GM12878 (cell line): Measurements from ENCODE around the gene SEC14L1. TPM values are rescaled to one million over a fixed set of nuclear protein-coding genes. Genes with fewer than 3 reads are reported as not detected.
A peak's percentile ranks its signal among the peaks of the same experiment; 100 is the strongest.

Experiments
- ATAC-seq: fragments of 200-7000 bp; cut with Tn5 transposase; 3 replicates; pipeline ENCODE4 v1.9.1; 2020; ENCODE audit warnings: mild to moderate bottlenecking, moderate library complexity
- BruUV-seq: library from RNA; stranded (reverse); fragments of 400-500 nt; replicated peaks from 2 replicates; lab custom pipeline; 2021; lab: Mats Ljungman, UMichigan
- CTCF ChIA-PET: fragments of 300-600 bp; sonication (Branson Sonifier 250); formaldehyde crosslinking; extraction: SDS; loops from one replicate; lab custom pipeline; 2021; ENCODE audit warnings: inconsistent platforms; lab: Yijun Ruan, JAX
- POLR2A ChIA-PET: fragments of 350-600 bp; formaldehyde crosslinking; extraction: SDS; loops from one replicate; lab custom pipeline; 2021; ENCODE audit warnings: inconsistent platforms; lab: Charles Lee
- RAD21 ChIA-PET: fragments of 300-600 bp; sonication (Branson Sonifier 250); formaldehyde crosslinking; loops from one replicate; lab custom pipeline; 2023; ENCODE audit warnings: antibody characterized with exemption; ENCODE audit not compliant: unreplicated experiment; lab: Charles Lee
- SMC1A ChIA-PET: fragments of 300-600 bp; sonication (Branson Sonifier 250); formaldehyde crosslinking; loops from one replicate; lab custom pipeline; 2023; ENCODE audit not compliant: unreplicated experiment, uncharacterized antibody; lab: Charles Lee
- DNase-seq: peaks from one replicate; pipeline ENCODE4 v3.0.0-alpha.2; 2011; ENCODE audit warnings: low read depth, low spot score
- FAIRE-seq: peaks from 3 replicates; lab custom pipeline; 2011; peaks lifted over from hg19 to GRCh38; lab: Jason Lieb, UNC
- H2AFZ ChIP-seq: 2 replicates; pipeline ENCODE4 v1.6.0; 2011; ENCODE audit warnings: low read depth, low read length, control low read depth; ENCODE audit not compliant: control insufficient read depth
- H3K27ac ChIP-seq: 2 replicates; pipeline ENCODE4 v1.5.1; 2011; ENCODE audit warnings: control low read depth; ENCODE audit not compliant: control insufficient read depth, insufficient read depth
- H3K27me3 ChIP-seq, 2 experiments: replicated peaks in 1 of 2; 2 replicates each; pipeline versions ENCODE4 v1.6.0 to v1.6.1; 2011; ENCODE audit warnings: low read length in 1 of 2; ENCODE audit not compliant: control insufficient read depth in 2 of 2, insufficient read depth in 2 of 2
- H3K36me3 ChIP-seq, 2 experiments: 2 replicates each; pipeline ENCODE4 v1.5.1; 2011; ENCODE audit warnings: low read length in 1 of 2; ENCODE audit not compliant: control insufficient read depth in 2 of 2, insufficient read depth in 2 of 2
- H3K4me1 ChIP-seq: 2 replicates; pipeline ENCODE4 v1.6.1; 2011; ENCODE audit warnings: mild to moderate bottlenecking, low read length, moderate library complexity, mixed read lengths; ENCODE audit not compliant: control insufficient read depth, insufficient read depth
- H3K4me2 ChIP-seq: 2 replicates; pipeline ENCODE4 v1.6.0; 2011; ENCODE audit warnings: control low read depth; ENCODE audit not compliant: control insufficient read depth, insufficient read depth
- H3K4me3 ChIP-seq: fragments of 200-600 bp; sonication (generic); 2 replicates; pipeline ENCODE4 v1.5.1; 2016
- H3K79me2 ChIP-seq: 2 replicates; pipeline ENCODE4 v1.6.0; 2011; ENCODE audit warnings: low read length; ENCODE audit not compliant: control insufficient read depth, insufficient read depth
- H3K9ac ChIP-seq: 2 replicates; pipeline ENCODE4 v1.8.0; 2011; ENCODE audit warnings: low read length, control low read depth, mixed read lengths; ENCODE audit not compliant: control insufficient read depth, insufficient read depth
- H3K9me3 ChIP-seq: replicated peaks from 3 replicates; pipeline ENCODE4 v1.5.1; 2011; ENCODE audit warnings: mild to moderate bottlenecking, low read length; ENCODE audit not compliant: control insufficient read depth, insufficient read depth
- H4K20me1 ChIP-seq: 2 replicates; pipeline ENCODE4 v1.6.0; 2011; ENCODE audit not compliant: control insufficient read depth, insufficient read depth
- BCL3 ChIP-seq: IDR thresholded peaks from 2 replicates; pipeline ENCODE4 v1.6.1; 2011; ENCODE audit warnings: borderline replicate concordance, low read depth, mild to moderate bottlenecking, moderate library complexity, low read length; ENCODE audit not compliant: insufficient read depth, poor library complexity, severe bottlenecking
- EED ChIP-seq: sonication (generic); IDR thresholded peaks from 2 replicates; pipeline ENCODE4 v1.6.1; 2016; ENCODE audit warnings: antibody characterized with exemption, low read depth
- EP300 ChIP-seq, 2 experiments: fragments of 150-350 bp in 1 of 2; IDR thresholded peaks; 2 replicates each; pipeline ENCODE4 v1.6.1; 2011 to 2012; ENCODE audit warnings: low read depth in 2 of 2, low read length in 2 of 2, borderline replicate concordance in 1 of 2, improper control_type of control experiment in 1 of 2, inconsistent platforms in 1 of 2; ENCODE audit not compliant: control insufficient read depth in 1 of 2
- HDAC6 ChIP-seq: fragments of 200-600 bp; sonication (generic); IDR thresholded peaks from one replicate; pipeline ENCODE4 v1.8.0; 2017; ENCODE audit warnings: antibody characterized with exemption; ENCODE audit not compliant: unreplicated experiment
- IKZF2 ChIP-seq, 2 experiments: fragments of 450-650 bp; IDR thresholded peaks; 2 replicates each; pipeline ENCODE4 v1.6.1; 2017; ENCODE audit warnings: mild to moderate bottlenecking in 2 of 2, moderate library complexity in 2 of 2
- JUNB ChIP-seq: IDR thresholded peaks from 2 replicates; pipeline ENCODE4 v1.6.1; 2016; ENCODE audit warnings: antibody characterized with exemption, mild to moderate bottlenecking
- RUNX3 ChIP-seq: IDR thresholded peaks from 2 replicates; pipeline ENCODE4 v1.6.1; 2012; ENCODE audit warnings: low read length, inconsistent platforms
- SKIL ChIP-seq: fragments of 450-650 bp; IDR thresholded peaks from 2 replicates; pipeline ENCODE4 v1.6.1; 2017; ENCODE audit warnings: mild to moderate bottlenecking, low read depth, inconsistent platforms; ENCODE audit not compliant: poor library complexity, severe bottlenecking
- SMAD1 ChIP-seq: fragments of 450-650 bp; IDR thresholded peaks from 2 replicates; pipeline ENCODE4 v1.6.1; 2018; ENCODE audit warnings: mild to moderate bottlenecking, low read depth; ENCODE audit not compliant: partially characterized antibody
- ZBTB4 ChIP-seq: fragments of 450-650 bp; formaldehyde crosslinking; IDR thresholded peaks from 2 replicates; pipeline ENCODE4 v1.4.0; 2022; ENCODE audit warnings: mild to moderate bottlenecking, moderate library complexity
- ZNF384 ChIP-seq: IDR thresholded peaks from 2 replicates; pipeline ENCODE4 v1.6.1; 2012; ENCODE audit warnings: low read depth, mild to moderate bottlenecking, low read length, improper control_type of control experiment, borderline replicate concordance
- WGBS: methylation state at CpG from one replicate; pipeline ENCODE4 v1.1.6; 2016; ENCODE audit warnings: low lambda C conversion rate; ENCODE audit not compliant: insufficient replicate concordance, insufficient coverage; ENCODE audit errors: missing lambda C conversion rate; 5-methylcytosine and 5-hydroxymethylcytosine counted together
- in situ Hi-C: fragments of 300-500 bp; cut with MboI; formaldehyde crosslinking; loops from 9 replicates; pipeline ENCODE4 v1.14.3; 2018; ENCODE audit warnings: mixed read lengths
- intact Hi-C: fragments of 100-400 bp; cut with micrococcal nuclease; formaldehyde crosslinking; loops from one replicate; pipeline ENCODE4 v1.14.2; 2022; ENCODE audit not compliant: unreplicated experiment
- polyA plus RNA-seq, 11 experiments: library from polyadenylated mRNA; depleted of rRNA in 4 of 11; unstranded in 6 of 11; stranded (reverse) in 5 of 11; fragments of >200 nt; fragmentation: Nextera tagmentation in 4 of 11; fragmentation: Illumina TruSeq in 1 of 11; extraction: Ambion mirVana in 4 of 11; extraction: Trizol in 1 of 11; gene quantifications; 1 replicate in 1 of 11; 2 replicates in 10 of 11; pipeline versions ENCODE4 v1.2.1 to v1.2.3, GENCODE V29; 2011 to 2016; ENCODE audit warnings: inconsistent platforms in 2 of 11, missing spikeins in 2 of 11, low read depth in 1 of 11
- total RNA-seq, 4 experiments: library from RNA; depleted of rRNA in 3 of 4; stranded (reverse); fragments of >200 nt in 3 of 4; fragmentation: Illumina TruSeq in 1 of 4; extraction: Trizol in 1 of 4; gene quantifications; 2 replicates each; pipeline versions ENCODE4 v1.2.1 to v1.2.3, GENCODE V29; 2013 to 2021

SEC14L1 gene
- total and polyA plus RNA-seq, 10 of the 15 experiments (the other 5 are each of a cell fraction or from before 2014, with no cell fraction given): 6.3 to 66.1 (median 33.5) TPM

- BruUV-seq: no TSS peak
- ATAC-seq (no peak), FAIRE-seq (no peak), DNase-seq (no peak)
- 0% methylated on average over 1 of the region's 1 CpG for WGBS
- peaks cover 66% of the 10 kb centered on the region for H3K79me2 ChIP-seq
- ChIA-PET POLR2A (interaction anchor here (0.6 to 3.9 kb wide), 4 partner anchors 35 to 85 kb away, joined by 3 to 60 read pairs (median 12); no protein-coding TSS in a partner anchor), SMC1A (interaction anchor here (1.0 to 3.1 kb wide), 10 partner anchors 8 to 101 kb away, joined by 3 to 10 read pairs (median 6); no protein-coding TSS in a partner anchor), RAD21 (interaction anchor here (2.0 to 5.6 kb wide), 4 partner anchors 34 to 69 kb away, joined by 8 to 87 read pairs (median 28); no protein-coding TSS in a partner anchor), CTCF (interaction anchor here (1.1 to 4.9 kb wide), 5 partner anchors 35 to 69 kb away, joined by 3 to 34 read pairs (median 5); no protein-coding TSS in a partner anchor)
- intact Hi-C loops: no loop called here
- no peaks in the 10 kb centered on the region; the same call in 2 of the 3 replicates for H3K9me3 ChIP-seq
- peak overlapping the region; percentile 69 for H3K4me3 ChIP-seq
- H4K20me1 ChIP-seq: no peaks in the 10 kb centered on the region
- in situ Hi-C loops: no loop called here
- H3K4me1 ChIP-seq: peaks cover 39% of the 10 kb centered on the region
- peaks cover 0 to 3% of the 10 kb centered on the region in 2 experiments; a peak in 2 of 4 replicates for H3K36me3 ChIP-seq
- peak overlapping the region; percentile 100; the same call in 1 of the 2 replicates for H3K4me2 ChIP-seq
- no peak overlapping the region for H2AFZ ChIP-seq
- H3K9ac ChIP-seq: peak overlapping the region; percentile 51
- TF ChIP-seq BCL3: peak; percentile 42
- TF ChIP-seq ZNF384: no peak
- TF ChIP-seq SMAD1: no peak
- TF ChIP-seq EED: no peak
- 0 out of 4 replicates have a peak, but pooled peaks of 1 of the 2 experiments have one; percentile 18 for TF ChIP-seq EP300 (IDR thresholded peaks at IDR 0.05; ENCODE audit: borderline replicate concordance in 1 of 2, control insufficient read depth in 1 of 2, low read depth in 2 of 2, low read length in 2 of 2)
- TF ChIP-seq RUNX3: peak; percentile 73
- TF ChIP-seq SKIL: no peak
- no peak for TF ChIP-seq IKZF2 (IDR thresholded peaks at IDR 0.05)
- 0 out of 2 replicates have a peak, but pooled peaks have one; percentile 22 for TF ChIP-seq JUNB
- TF ChIP-seq ZBTB4 (CRISPR knock-in tag): no peak
- TF ChIP-seq HDAC6: no peak
- H3K27ac ChIP-seq: peak overlapping the region; percentile 97
- no peaks in the 10 kb centered on the region for H3K27me3 ChIP-seq
These were observed 2.5 kb downstream of the SEC14L1 start for GRCh38 chr17:77143306-77143705.
